Fibroblast of peridontal ligament (primary cell): ENCODE data around the gene PRCP.

Experiments used
- DNase-seq: peaks from one replicate; pipeline ENCODE4 v3.0.0-alpha.2; 2010; ENCODE audit errors: extremely low read depth

The PRCP gene

DNA sequence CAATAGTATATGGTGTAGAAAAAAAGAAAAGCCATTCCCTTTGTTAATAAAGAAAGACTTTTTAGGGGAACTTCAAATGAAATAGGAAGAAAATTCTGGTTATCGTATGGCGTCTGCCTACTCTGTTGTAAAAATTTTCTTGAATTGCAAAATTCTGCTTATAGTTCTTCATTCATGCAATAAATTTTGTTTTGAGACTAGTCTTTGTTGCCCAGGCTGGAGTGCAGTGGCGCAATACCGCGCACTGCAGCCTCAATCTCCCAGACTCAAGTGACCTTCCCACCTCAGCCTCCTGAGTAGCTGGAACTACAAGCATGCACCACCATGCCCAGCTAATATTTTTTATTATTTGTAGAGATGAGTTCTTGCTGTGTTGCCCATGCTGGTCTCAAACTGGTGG lies 7.1 kb upstream of the PRCP start:
- DNase-seq, result no peak

DNA sequence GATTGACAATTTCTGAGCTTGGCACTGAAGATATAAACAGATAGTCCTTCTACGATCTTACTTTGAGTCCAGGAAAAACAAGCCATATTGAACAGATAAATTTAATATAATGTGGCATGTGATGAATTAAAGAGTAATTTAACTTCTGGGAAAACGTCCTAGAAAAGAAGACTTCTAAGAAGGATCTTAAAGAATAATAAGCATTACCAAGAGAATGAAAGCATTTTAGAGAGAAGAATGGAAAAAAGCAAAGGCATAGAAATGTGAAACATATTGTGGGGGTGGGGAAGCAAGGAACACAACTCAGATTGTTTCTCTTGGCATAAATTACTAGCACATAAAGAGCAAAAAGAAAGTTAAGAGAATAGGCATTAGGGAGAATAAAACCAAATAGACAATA lies 6.7 kb upstream of the PRCP start:
- DNase-seq, result peak; percentile 36

DNA sequence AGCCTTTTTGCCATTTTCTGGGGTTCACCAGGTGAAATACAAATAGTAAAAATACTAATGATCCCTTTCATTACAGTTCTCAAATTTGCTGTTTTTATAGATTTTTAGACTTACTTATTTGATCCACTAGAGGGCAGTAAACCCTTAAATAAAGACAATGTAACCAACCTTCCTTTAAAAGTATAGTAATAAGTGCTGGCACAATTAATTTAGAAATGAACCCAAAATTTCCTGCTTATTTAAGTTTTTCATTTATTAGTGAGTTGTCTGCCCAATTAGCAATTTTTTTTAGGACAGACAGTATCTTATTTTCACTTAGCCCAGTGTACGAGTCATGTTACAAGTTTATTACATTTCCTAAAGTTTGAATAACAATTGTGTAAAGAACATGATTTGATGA lies 6.0 kb upstream of the PRCP start:
- peak; percentile 66 for DNase-seq

DNA sequence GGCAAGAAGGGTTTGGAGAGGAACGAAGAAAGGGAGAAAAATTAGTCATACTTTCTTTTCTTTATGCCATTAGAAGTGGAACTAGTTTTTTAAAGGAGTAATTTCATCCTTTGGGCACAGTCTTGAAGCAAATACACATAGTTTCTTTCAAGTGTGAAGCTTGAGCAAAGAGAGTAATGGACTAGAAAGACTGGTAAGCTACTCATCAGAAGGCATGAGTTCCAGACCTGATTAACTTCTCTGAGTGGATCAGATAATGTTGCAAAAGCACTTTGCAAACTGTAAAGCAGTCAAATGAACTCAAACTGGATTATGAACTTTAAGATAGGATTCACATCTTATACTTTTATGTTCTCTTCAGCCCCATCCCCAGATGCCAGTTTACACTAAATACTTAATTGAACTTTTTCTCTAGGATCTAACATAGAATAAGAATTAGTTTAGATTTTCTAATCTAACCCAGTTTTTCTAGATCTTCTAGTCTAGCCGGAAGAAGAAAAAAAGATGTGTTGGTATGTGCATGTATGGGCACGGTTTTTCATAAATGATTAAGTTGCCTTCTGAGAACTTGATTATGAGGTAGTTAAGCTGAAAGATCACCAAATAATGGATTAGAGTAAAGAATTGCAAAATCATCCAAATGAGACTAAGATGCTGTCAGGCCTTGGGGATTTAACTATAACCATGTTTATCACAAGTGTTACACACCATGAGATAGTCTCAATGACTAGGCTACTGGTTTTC lies 3.8 kb upstream of the PRCP start:
- DNase-seq, result no peak

DNA sequence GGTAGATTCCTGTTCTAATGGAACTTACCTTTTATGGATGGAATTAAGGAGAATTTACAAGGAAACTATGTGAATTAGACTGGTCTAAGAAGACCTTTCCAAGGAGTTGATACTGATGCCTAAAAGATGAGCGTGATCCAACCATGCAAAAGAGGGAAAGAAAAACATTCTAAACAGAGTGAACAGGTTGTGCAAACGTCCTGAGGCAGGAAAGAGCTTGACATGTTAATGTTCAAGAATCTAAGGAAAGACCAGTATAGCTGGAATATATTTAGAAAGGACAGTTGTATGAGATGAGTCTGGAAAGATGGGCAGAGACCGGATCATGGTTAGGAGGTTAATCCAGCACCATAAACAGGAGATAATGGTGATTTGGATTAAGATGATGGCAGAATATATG lies 2.6 kb upstream of the PRCP start:
- DNase-seq, result no peak

DNA sequence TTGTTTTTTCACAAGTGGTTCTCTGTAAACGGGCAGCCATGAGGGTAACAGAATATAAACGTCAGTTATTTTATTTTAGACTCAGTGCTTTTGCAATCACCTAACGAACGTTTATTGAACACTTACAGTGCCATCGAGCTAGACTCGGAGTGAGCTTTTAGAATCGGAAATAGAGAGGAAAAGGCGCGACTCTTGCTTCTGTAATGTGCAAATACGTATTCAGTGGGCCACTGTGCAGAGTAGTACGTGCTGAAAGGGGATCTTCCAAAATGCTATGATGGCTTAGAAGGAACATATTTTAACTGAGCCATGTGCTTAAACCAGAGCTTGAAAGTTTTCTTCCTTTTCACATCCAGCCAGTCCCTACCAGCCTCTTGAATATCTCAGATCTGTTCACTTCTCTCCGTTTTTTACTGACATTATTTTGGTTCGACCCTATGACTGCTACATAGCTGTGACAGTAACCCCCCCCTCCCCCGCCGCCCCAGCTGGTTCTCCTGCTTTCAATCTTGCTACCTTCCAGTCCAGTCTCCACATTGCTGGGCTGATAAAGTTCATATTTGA lies 1.8 kb upstream of the PRCP start:
- no peak for DNase-seq

DNA sequence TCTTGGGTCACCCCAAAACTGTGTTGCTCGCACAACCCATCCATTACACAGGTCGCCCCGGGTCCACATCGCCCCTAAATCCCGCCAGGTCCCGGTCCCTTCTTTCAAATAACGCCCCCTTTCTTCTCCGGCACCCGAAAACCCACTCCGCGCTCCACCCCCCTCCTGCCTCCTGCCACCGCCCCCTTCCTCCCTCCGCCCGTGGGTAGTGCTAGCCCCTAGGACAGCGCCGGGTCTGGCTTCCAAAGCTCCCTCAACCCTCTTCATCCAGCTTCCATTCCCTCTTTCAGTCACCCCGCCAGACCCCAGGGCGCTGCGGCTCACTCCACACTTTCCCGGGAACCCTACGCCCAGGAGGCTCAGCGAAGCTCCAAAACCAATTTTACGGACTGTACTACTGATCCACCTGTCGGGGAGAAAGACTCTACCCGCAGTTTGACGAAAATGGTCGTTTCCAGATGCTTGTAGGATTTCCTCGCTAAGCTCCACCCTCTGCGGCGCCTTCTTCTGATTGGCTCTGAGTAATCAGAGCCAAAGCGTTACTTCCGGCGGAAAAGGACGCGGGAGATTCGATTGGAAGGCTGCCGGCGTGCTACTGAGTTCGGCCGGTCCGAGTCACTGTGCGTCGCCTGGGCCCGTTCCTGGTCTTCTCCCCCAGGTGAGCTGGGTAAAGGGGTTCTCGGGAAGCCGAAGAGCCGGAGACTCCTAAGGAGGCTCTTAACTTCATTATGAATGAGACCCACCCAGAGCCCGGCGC lies 1.1 kb upstream of the PRCP start, which contains the start of gene DDIAS:
Gene DDIAS (plus strand): TSS at position 572 of the 757 bp plus-strand sequence. CDS start 13,003 bp downstream, outside the sequence.
- peak; percentile 98 for DNase-seq

DNA sequence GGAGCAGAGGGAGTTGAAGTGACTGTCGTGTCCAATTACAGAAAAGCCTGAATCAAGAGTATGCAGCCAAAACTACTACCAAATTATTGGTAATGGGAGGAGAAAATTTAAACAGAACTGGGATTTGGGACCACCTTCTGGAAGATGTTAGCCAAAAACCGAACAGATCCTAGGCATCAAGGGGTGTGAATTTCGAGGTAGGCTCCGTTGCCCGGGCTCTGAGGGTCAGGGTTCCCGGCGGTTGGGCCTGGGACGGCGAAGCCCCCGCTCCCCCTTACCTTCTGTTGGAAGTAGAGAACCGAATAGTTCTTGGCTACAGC lies 313 bp downstream of the PRCP start:
- no peak for DNase-seq

DNA sequence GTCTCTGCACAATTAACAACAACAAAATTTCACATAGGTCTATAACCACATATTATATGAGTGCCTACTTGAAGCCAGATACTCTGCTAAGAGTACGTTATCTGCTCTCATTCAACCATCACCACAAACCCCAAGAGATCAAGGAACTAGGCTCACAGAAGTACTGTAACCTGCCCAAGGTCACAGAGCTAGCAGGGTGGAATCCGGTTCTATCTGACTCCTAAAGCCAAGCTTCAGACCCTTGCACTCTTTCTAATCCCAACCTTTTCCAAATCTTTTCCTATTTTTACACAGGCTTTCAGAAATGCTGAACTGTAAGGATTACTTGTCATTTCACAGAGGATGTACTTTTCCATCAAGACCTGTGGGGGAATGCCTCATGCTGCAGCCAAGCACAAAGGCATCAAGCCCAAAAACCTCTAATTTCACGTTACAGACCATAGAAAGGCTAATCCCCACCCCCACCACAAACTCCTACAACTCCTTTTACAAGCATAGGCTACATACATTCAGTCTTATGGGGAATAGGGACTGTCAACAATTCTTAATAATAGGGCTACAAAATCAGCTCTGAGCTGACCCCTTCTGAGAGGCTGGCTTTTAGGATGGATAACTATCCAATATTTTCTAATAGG lies 927 bp downstream of the PRCP start:
- DNase-seq, result peak; percentile 10

DNA sequence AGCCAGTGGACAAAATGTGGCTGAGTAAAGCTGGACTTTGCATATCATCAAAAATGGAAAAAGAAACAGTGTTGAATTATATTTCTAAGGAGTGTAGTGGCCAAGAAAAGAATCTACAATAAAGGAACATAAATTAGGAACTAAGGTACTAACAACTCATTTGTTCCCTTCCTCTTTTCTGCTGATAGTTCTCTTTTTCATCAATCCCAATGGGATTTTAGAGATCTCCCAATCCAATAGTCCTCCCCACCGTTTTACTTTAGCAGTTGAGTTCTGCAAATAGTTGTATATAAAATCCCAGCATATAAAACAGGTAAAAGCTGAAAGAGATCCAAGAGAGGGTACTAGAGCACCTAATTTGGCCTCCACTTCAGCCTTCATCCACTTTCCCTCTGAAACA lies 2.0 kb downstream of the PRCP start:
- DNase-seq, result no peak

DNA sequence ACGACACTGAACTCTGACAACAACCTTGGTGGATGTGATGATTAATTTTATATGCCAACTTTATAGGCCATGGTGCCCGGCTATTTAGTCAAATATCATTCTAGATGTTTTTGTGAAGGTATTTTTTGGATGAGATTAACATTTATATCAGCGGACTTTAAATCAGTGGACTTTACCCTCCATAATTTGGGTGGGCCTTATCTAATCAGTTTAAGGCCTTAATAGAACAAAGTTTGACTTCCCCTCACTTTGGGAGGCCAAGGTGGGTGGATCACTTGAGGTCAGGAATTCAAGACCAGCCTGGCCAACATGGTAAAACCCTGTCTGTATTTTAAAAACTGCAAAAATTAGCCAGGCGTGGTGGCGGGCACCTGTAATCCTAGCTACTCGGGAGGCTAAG lies 4.0 kb downstream of the PRCP start:
- no peak for DNase-seq

DNA sequence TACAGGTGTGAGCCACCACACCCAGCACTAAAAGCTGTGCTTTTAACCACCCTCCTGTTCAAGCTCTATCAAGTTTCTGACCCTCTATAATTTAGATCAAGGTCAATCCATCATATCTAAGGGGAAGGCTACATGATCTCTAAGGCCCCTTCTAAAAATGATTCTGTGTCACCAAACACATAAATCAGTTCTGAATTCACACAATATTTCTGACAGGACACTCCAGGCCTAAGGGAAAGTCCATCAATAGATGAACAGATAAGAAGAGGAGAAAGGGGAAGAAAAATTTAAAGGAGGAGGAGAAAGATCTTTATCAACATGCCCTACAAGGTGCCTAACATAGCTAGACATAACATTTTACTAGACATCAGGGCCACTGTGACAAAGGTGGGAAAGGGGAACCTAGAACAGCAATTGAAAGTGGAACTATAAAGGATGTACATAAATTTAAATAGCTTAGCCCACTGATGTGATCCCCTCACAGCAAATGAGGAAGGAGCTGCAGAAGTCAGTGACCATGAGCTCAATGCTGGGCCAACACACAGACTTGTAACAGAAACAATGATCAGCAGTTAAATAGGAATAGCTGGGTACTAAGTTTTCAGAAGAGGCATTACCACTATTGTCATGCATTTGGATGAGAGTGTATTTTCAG lies 4.7 kb downstream of the PRCP start:
- no peak for DNase-seq

DNA sequence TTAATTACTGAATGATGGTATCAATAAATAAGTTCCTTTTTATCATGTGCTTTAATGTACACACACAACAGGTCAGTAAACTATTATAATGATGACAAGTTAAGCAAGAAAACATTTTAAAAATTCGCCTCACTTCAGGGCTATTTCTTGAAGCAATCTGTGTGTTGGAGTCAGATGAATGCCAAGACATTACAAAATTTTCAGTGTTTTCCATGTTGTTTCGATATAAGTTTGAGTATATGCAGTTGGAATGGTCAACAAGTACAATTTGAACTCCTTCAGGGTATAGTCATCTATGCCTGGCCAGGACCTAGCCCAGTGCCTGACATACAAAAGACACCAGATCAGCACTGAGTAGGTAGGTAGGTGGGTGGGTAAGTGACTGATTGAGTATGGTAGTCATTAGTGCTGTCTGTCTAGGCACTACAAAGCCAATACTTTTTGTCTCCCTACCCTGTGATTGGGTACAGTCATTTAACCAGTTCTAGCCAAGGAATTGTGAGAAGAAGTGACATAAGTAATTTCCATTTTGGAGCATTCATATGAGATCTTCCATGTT lies 7.5 kb downstream of the PRCP start:
- DNase-seq, result no peak

DNA sequence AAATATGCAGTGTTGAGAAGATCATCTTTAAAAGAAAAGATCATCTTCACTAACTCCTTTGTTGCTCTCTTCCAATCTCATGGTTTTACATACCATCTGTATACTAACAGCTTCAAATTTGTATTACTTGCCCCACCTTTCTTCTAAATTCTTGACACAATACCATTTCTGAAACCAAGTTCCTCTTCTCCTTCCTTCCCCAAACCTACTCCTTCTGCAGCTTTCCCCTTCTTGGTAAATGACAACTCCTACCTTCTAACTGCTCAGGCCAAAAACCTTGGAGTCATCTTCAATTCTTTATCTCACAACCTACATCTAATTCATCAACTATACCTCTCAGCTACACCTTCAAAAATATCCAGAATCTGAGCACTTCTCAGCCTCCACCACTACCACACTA lies 9.3 kb downstream of the PRCP start:
- DNase-seq, result no peak

DNA sequence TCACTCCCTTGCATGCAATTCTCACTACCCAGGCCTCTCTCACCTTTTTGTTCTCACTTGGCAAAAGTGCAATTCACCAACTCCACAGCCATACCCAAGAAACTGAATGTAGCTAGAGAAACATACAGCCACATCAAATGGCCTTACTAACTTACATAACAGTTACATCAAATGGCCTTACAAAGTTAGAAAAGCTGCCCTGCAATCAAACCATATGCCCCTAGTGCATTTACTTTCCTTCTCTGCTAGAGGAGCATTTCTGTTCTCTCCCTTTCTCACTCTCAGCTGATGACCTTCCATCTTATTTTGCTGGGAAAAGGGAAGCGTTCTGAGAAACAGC lies 10.3 kb downstream of the PRCP start:
- no peak for DNase-seq

DNA sequence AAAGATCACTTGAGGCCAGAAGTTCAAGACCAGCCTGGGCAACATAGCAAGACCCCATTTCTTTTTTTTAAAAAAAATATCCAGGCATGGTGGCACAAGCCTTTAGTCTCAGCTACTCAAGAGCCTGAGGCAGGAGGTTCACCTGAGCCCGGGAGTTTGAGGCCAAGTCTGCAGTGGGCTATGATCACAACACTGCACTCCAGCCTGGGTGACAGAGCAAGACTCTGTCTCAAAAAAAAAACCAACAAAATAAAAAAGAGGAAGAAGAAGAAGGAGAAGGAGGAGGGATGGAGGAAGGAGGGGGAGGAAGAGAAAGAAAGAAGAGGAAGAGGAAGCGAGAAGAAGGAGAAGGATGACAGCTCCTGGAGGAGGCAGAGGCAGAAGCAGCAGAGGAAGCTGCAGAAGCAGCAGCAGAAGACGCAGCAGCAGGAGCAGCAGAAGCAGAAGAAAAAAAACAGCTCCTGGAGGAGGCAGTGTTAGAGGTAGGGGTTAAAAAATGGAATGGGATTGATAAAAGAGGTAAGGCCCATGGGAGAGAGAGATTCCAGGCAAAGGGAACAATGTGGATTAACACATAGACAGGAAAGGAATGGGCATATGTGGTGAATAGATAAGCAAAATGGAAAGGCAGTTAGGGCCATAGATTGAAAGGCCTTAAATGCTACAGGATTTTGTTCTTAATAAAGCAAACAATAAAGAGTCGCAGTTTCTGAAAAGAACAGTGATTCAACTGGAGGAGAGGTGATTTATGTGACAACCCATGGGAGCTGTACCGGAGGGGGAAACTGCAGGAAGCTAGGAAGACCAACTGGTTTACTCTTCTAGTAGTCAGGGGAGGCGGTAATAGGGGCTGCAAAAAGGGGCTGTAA lies 10.9 kb downstream of the PRCP start:
- DNase-seq, result no peak

DNA sequence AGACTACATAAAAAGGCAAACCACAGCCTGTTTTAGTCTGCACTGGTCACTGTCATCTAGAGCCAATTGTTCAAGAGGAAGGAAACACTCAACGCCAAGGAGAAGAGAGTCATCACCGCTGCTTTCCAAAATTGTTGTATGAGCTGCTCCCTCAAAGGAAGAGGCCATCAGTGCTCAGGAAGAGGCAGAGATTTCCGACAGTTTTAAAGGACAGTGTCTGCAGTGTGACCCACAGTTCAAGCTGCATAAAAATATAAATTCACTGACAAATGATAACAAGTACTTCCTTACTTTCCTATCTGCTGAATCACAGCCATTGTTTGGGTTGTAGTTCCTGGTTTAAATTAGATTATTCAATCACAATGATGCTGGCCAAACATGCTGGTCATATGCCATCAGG lies 16.4 kb downstream of the PRCP start:
- no peak for DNase-seq

DNA sequence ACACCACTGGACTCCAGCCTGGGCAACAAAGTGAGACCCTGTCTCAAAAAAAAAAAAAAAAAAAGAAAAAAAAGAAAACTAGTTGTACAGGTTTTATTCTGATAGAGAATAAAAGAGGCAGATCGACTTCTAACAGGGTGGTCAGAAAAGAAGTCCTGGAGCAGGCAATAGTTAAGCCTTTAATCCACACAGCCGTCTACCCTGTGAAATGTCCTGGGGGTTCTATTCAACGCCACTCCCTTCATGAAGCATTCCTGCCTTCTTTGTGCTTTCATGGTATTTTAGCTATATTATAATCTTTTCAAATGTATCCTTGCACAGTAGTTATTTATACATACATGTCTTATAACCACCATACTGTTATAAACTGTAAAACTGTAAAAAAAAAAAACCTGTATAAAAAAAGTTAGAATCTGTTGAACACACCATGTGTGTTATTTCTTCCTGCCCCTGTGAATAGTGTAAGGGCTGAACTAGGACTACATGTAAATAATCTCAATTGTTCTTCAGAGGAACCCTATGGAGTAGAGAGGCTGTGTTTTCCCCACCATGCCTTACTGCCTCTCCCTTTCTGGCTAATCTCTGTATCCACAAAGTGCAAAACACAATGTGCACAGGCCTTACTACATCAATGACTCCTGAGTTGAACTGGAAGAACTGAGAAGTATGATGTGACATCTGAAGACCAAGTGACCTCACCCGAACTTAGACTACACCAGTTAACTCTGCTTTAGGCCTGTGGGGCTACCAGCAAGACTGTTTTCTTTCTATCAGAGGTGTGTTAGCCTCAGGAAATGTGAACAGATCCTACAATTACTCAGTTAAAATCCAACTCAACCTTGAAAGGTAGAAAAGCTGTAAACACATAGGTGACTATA lies 25.3 kb downstream of the PRCP start:
- no peak for DNase-seq

DNA sequence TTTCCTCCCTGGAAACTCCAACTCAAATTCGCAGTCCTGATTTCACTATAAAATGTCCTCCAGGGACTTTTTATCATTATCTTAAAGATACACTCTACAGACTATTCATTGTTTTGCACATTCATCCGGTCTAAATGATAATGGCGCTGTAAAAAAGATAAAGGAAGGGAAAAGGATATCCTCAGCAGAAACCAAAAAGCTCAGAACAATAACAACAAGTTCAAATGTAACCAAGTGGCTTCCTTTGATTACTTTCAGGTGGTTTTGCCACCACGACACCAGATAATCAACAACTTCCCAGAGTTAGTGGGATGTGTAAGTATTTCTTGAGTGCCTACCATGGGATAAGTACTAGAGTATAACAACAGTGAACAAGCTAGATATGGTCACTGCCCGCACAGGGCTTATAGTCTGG lies 26.3 kb downstream of the PRCP start:
- no peak for DNase-seq
